ENCODE data around the gene SCN1B.

SCN1B gene

DNA sequence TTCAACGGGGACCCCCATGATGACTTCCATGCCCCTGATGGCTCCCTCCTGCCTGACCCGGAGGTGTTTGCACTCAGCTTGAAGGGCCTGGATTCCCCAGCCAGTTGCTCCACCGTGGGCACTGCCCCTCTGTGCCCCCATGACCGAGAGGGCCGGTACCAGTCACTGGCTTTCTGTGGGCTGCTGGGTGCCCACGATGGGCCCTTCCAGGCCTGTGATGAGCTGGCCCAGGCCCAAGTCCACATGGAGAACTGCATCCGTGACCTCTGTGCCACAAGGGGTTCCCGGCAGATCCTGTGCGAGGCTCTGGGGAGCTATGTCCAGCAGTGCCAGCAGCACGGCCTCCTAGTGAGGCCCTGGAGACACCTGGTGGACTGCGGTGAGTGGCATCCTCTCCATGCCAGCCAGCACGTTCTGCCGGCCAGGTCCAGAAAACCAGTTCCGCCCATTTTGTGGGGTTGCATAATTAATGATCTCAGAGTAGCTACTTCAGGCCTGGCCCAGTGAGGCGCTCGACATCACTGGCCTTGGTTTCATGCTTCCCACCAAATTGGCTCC, 50.4 kb downstream of the SCN1B start:
- no peaks in the 10 kb centered on the region for H3K79me2 ChIP-seq (ENCODE audit: insufficient read depth, low read length)
- DNase-seq (no peak), ATAC-seq (ENCODE audit: insufficient read depth, low read depth) (no peak)
- H3K36me3 ChIP-seq (ENCODE audit: insufficient read depth, low read length) = no peaks in the 10 kb centered on the region
- no peaks in the 10 kb centered on the region for H3K9me3 ChIP-seq (ENCODE audit: insufficient read depth, low read length, severe bottlenecking)
- H4K20me1 ChIP-seq (ENCODE audit: insufficient read depth, low read length) = no peaks in the 10 kb centered on the region
- H3K27me3 ChIP-seq (ENCODE audit: insufficient read depth, low read length, poor library complexity) = no peaks in the 10 kb centered on the region
- no peak overlapping the region for H3K9ac ChIP-seq (ENCODE audit: low read depth, low read length)
- H3K4me2 ChIP-seq (ENCODE audit: insufficient read depth, low read length) = no peak overlapping the region
- H3K27ac ChIP-seq (ENCODE audit: low read length) = no peak overlapping the region
- H3K4me1 ChIP-seq (ENCODE audit: insufficient read depth, low read length) = no peaks in the 10 kb centered on the region
- TF ChIP-seq EZH2 (IDR thresholded peaks at IDR 0.05; ENCODE audit: borderline replicate concordance, low read depth, low read length, severe bottlenecking) = no peak
- TF ChIP-seq, protein P1, sequence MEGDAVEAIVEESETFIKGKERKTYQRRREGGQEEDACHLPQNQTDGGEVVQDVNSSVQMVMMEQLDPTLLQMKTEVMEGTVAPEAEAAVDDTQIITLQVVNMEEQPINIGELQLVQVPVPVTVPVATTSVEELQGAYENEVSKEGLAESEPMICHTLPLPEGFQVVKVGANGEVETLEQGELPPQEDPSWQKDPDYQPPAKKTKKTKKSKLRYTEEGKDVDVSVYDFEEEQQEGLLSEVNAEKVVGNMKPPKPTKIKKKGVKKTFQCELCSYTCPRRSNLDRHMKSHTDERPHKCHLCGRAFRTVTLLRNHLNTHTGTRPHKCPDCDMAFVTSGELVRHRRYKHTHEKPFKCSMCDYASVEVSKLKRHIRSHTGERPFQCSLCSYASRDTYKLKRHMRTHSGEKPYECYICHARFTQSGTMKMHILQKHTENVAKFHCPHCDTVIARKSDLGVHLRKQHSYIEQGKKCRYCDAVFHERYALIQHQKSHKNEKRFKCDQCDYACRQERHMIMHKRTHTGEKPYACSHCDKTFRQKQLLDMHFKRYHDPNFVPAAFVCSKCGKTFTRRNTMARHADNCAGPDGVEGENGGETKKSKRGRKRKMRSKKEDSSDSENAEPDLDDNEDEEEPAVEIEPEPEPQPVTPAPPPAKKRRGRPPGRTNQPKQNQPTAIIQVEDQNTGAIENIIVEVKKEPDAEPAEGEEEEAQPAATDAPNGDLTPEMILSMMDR (IDR thresholded peaks at IDR 0.05; ENCODE audit: borderline replicate concordance, extremely low read depth, low read length, poor library complexity, severe bottlenecking) = no peak
- H2AFZ ChIP-seq (ENCODE audit: low read depth, low read length) = no peak overlapping the region
- H3K4me3 ChIP-seq (ENCODE audit: low read depth in 1 of 2, low read length in 2 of 2) = no peak overlapping the region

DNA sequence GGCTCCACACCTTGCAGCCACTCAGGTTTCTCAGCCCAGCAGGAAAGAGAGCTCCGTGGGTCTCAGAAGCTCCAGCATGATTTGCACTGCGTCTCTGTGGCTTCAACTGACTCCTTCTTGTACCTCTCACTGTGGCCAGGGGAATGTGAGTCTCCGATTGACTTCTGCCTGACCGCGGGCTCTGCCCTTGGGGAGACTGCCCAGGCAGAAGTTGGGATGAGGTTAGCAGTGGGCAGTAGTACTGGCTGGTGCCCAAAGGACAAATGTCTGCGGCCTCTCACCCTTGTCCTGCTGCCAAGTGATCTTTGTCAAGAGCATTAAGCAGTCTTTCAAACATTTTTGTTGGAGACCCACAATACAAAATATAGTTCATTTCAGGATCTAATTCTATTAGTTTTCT, 50.9 kb downstream of the SCN1B start:
- H3K27me3 ChIP-seq (ENCODE audit: insufficient read depth, low read length, poor library complexity) = no peaks in the 10 kb centered on the region
- no peak overlapping the region for H3K4me2 ChIP-seq (ENCODE audit: insufficient read depth, low read length)
- ATAC-seq (ENCODE audit: insufficient read depth, low read depth) (no peak), DNase-seq (no peak)
- TF ChIP-seq EZH2 (IDR thresholded peaks at IDR 0.05; ENCODE audit: borderline replicate concordance, low read depth, low read length, severe bottlenecking) = no peak
- TF ChIP-seq, protein P1 (IDR thresholded peaks at IDR 0.05; ENCODE audit: borderline replicate concordance, extremely low read depth, low read length, poor library complexity, severe bottlenecking) = no peak
- no peak overlapping the region for H3K4me3 ChIP-seq (ENCODE audit: low read depth in 1 of 2, low read length in 2 of 2)
- H3K79me2 ChIP-seq (ENCODE audit: insufficient read depth, low read length) = no peaks in the 10 kb centered on the region
- H3K36me3 ChIP-seq (ENCODE audit: insufficient read depth, low read length) = no peaks in the 10 kb centered on the region
- H3K9me3 ChIP-seq (ENCODE audit: insufficient read depth, low read length, severe bottlenecking) = no peaks in the 10 kb centered on the region
- H3K27ac ChIP-seq (ENCODE audit: low read length) = no peak overlapping the region
- no peaks in the 10 kb centered on the region for H3K4me1 ChIP-seq (ENCODE audit: insufficient read depth, low read length)
- no peaks in the 10 kb centered on the region for H4K20me1 ChIP-seq (ENCODE audit: insufficient read depth, low read length)
- no peak overlapping the region for H3K9ac ChIP-seq (ENCODE audit: low read depth, low read length)
- H2AFZ ChIP-seq (ENCODE audit: low read depth, low read length) = no peak overlapping the region

DNA sequence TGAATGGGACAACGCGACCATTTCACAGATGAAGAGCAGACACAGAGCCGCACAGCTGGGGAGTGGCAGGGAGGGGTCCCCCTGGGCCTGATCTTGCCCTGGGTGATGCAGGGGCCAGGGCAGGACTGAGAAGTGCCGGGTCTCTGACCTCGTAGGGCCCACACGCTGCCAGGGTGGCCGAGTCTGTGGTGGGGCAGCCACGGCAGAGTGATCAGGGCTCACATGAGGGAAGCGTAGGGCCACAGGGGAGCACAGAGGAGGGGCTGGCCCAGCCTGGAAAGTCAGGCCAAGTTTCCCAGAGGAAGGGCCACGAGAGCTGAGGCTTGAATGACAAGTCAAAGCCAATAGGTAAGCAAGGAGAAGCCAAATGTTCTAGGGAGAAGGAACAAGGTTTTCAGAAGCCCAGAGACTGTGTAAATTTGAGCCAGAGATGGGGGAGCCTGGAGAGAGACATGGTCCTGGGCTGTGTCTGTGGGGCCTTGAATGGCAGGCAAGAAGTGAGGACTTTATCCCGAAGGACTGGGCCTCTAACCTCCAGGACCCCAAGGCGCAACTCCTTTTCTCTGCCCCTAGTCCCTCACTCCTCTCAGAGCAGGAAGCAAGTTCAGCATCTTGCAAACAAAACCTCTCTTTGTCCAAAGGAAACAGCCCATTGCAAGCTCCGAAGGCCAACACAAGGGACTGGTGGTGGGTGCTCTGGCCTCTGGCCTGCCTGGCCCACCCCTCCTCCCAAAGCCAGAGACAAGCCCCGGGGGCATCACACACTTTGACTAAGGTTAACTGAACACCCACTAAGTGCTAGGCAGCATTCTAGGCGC, 53.6 kb downstream of the SCN1B start:
- TF ChIP-seq, protein P1 (IDR thresholded peaks at IDR 0.05; ENCODE audit: borderline replicate concordance, extremely low read depth, low read length, poor library complexity, severe bottlenecking) = no peak

More for the DNA sequence above, 53.6 kb downstream of the SCN1B start:
- no peak overlapping the region for H3K4me3 ChIP-seq (ENCODE audit: low read depth in 1 of 2, low read length in 2 of 2)
- H3K9ac ChIP-seq (ENCODE audit: low read depth, low read length) = no peak overlapping the region
- DNase-seq (no peak), ATAC-seq (ENCODE audit: insufficient read depth, low read depth) (no peak)
- H3K36me3 ChIP-seq (ENCODE audit: insufficient read depth, low read length) = no peaks in the 10 kb centered on the region
- H3K4me2 ChIP-seq (ENCODE audit: insufficient read depth, low read length) = no peak overlapping the region
- no peak overlapping the region for H3K27ac ChIP-seq (ENCODE audit: low read length)
- no peaks in the 10 kb centered on the region for H3K79me2 ChIP-seq (ENCODE audit: insufficient read depth, low read length)
- H3K4me1 ChIP-seq (ENCODE audit: insufficient read depth, low read length) = no peaks in the 10 kb centered on the region
- H4K20me1 ChIP-seq (ENCODE audit: insufficient read depth, low read length) = no peaks in the 10 kb centered on the region
- H3K9me3 ChIP-seq (ENCODE audit: insufficient read depth, low read length, severe bottlenecking) = no peaks in the 10 kb centered on the region
- H3K27me3 ChIP-seq (ENCODE audit: insufficient read depth, low read length, poor library complexity) = no peaks in the 10 kb centered on the region
- H2AFZ ChIP-seq (ENCODE audit: low read depth, low read length) = no peak overlapping the region

Data from DND-41 (cell line).